HG03442 (cell line): ENCODE data around the gene NBPF3.

Source experiments
- ATAC-seq: cut with Tn5 transposase; IDR thresholded peaks from one replicate; pipeline ENCODE4 v1.9.1; 2021; ENCODE audit warnings: mild to moderate bottlenecking, moderate library complexity; ENCODE audit not compliant: unreplicated experiment

Gene NBPF3

DNA sequence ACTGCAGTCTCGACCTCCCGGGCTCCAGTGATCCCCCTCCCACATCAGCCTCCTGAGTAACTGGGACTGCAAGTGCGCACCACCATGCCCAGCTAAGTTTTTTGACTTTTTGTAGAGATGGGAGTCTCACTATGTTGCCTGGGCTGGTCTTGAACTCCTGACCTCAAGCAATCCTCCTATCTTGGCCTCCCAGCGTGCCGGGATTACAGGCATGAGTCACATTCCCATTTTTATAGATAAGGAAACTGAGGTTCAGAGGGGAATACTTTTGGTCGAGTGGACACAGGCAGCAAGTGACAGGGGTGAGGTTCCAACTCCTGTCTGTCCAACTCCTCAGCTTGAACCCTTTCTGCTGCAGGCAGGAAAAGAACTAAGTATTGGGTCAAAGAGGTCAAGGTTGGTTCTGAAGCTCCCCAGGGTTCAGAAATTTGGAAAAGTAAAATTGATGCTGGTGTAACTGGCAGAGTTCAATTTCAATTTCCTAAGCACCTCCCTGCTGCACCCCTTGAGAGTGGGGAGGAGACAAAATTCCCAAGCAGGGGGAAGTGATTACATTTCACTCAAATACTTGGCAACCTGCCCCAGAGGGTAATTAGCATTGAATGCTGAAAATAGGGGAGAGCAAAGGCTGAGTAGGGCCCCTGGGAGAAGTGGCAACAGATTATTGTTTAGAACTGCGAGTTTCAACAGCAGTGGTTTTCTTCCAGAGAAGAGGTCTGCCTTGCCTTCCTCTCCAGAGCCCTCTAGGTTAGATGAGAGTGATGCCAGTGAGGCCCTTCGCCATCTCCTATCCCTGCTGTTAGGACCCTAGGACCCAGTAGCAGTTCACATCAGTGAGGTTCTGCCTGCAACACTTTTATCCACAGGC, 51.8 kb downstream of the NBPF3 start:
- no peak for ATAC-seq

- ATAC-seq, result no peak
Measured at GRCh38 chr1:21492356-21492625, 52.4 kb downstream of the NBPF3 start.

DNA sequence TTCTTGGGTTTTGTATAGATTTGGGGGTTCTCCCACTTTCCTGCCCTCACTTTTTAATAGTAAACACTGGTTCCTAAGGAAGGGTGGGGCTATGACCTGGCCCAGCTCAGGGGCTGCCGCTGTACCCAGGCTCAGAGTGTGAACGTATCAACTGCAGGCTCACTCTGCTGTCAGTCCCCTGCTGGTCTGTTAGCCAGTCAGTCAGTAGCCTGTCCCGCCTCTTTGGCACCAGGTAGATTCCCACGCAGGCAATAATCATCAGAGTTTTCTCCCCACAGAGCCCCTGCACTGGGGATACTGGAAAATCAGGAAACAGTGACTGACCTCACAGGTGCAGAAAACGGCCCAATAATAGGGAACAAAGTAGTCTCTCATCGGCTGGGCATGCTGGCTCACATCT, 54.3 kb downstream of the NBPF3 start:
- no peak for ATAC-seq

DNA sequence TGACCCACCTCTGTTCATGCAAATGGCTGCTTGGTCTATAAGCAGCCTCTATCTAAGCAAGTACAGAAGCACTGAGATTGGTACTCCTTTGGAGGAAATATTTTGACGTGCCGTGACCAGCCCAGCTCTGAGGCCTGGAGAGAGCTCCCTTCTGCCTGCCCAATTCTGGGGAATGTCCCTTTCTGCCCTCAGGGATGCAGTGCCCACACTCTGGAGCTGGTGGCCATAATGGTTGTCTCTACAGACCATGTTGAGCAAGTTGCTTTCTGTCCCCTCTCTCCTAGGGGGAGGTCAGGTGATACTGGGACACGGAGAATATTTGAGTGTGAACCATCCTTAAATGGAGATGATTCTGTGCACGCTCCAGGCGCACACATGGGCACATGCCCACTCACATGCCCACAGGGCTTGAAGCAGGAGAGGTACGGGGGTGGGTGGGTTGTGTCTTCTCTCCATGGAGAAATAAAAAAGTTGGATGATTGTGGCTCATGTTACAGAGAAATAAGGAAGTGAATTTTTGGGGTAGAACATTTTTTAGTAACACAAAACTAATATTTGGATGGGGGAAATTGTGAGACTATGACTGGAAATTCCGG, 55.4 kb downstream of the NBPF3 start:
- no peak for ATAC-seq

DNA sequence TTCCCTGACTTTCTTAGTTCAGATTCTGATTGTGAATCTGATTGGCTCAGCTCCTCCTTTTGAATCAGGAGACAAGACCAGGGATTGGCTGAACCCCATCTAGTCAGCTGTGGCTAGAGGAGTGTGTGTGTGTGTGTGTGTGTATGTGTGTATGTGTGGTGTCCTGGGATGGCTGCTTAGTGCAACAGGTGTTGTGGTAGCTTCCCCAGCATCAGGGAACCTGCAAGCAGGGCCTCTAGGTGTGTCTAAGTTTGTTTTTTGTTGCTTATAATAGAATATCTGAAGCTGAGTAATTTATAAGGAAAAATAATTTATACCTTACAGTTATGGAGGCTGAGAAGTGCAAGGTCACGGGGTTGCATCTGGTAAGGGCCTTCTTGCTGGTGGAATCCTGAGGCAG, 56.1 kb downstream of the NBPF3 start:
- ATAC-seq, result no peak

GRCh38 chr1:21496886-21497285, 56.9 kb downstream of the NBPF3 start:
- no peak for ATAC-seq

GRCh38 chr1:21497466-21498061, 57.6 kb downstream of the NBPF3 start:
- ATAC-seq, result no peak

- ATAC-seq, result no peak
Measured at GRCh38 chr1:21499283-21499950, 59.5 kb downstream of the NBPF3 start.

DNA sequence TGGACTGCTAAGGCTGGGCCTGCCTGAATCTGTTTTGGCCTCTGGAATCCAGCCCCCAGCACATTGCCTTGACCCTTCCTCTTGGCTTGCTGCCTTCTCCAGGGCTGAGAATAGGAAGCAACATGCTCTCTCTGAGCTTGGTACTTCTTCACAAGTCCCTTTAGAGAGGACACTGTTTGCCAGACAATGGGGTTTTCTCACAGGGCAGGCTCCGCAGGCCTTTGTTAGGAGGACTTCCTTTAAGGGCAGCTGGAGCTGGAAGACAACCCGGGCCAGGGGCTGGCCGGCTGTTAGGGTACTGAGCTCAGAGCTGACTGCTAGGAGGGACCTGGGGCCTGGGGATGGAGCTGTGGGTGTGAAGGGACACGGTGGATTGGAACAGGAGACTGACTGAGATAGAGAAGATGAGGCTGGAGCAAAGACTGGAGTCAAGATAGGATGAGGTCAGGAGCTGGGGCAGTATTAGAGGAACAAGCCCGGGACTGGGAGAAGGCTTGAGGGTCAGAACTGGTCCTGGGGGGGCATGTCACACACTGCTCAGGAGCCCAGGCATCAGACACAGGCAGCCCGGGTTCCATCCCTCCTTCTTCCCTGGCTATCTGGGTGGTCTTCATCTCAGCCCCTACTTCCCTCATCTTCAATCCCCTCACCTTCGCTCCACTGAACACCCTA, 63.9 kb downstream of the NBPF3 start:
- no peak for ATAC-seq

DNA sequence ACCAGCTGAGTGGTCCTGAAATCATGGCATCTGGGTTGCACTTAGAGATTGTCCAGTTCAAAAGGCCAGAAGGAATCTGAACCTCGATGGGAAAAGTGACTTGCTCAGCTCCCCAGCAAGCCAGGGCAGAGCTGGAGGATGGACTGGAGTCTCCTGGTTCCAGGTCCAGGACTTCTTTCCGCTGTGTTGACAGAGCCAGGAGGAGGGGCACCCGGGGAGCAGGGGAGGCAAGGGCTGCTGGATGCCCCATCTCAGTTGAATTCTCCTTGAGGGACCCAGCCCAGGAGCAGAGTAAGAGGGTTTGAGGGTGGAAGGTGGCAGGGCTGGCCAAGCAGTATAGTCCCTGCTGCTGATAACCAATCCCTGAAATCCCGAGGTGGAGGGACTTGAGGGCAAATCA, 66.9 kb downstream of the NBPF3 start:
- ATAC-seq, result no peak

DNA sequence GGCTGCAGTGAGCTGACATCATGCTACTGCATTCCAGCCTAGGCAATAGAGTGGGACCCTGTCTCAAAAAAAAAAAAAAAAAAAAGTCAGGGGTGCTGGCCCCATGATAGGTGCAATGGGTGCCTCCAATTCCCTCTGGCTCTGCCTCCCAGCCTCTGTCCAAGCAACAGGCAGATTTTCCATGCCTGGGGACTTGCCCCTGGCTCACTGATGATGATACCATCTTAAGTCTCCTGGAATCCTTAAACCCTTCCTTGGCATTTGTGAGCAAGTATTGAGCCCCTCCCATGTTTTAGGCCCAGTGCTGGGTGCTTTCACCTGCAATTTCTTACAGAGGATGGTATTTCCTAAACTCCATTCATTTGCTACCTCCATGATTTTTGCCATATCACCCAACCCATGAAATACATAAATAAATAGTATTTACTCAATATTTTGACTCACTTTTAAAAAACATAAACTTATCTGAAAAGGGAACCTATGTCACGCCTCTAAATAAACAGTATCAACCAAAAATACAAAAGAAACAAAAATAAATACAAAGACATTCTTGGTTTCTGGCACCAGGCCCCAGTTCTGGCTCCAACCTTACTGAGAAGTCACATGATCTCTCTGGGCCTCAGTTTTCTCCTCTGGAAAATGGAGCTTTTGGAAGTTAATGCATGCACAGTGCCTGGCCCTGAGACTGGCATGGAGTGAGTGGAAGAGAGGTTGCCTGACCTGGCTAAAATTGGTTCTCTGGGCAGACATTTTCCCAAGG, 67.8 kb downstream of the NBPF3 start:
- ATAC-seq, result no peak

DNA sequence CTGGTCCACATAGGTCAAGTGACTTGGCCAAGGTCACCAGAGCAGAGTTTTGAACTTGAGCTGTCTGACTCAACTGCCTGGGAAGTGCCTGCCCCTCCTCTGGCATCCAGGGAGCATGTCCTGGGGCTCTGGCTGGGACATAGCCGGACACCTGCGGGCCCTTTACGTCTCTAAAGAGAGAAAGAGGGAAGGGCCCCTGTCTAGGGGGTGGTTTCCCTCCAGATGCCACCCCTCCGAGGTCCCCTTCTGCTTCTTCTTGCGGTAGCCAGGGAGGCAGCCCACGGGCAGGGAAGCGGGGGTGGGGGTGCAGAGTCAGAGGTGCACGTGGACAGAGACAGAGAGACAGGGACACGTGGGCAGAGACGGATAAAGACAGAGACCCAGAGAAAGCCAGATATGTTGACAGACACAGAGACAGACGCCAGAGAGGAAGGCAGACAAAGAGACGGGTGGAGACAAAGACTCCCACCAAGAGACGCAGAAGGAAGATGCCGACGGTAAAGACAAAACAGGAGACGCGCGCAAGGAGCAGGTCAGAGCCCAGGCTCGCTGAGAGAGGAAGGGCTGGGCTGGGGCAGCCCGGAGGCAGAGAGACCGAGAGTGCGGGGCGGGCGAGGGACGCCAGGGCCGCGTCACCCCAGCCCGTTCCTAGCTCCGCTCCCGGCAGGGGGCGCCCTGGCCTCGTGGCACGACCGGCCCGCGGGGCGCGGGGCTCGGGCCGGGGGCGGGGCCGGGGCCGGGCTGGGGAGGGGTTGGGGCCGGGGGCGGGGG, 68.8 kb downstream of the NBPF3 start:
- ATAC-seq, result no peak

DNA sequence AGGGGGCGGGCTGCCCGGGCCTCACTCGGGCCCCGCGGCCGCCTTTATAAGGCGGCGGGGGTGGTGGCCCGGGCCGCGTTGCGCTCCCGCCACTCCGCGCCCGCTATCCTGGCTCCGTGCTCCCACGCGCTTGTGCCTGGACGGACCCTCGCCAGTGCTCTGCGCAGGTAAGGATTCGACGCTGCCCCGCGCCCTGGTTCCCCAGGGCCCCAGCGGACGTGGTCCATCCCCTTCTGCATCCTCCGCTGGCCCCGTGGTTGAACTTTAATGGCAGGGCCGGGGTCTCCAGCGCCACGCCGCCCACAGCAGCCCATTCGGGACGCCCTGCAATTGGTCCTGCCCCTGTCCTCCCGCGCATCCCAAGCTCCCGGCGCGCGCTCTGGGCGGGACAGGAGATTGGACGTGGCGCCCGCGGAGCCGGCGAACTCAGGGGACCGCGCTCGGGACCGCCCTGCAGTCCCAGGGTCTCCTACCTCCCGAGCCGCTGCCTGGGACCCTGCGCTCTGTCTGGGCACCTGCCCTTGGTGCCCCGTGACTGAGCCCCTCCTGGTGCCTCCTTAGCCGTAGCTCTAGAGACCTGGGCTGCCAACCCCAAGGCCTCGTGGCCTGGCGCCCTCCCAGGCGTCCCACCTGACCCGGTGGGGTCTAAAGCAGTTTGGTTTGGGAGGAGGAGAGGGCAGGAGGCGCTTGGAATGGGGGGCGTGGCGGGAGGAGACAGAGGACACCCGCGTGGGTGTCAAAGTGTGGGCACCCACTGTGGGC, 69.6 kb downstream of the NBPF3 start, which contains the start of gene ALPL:
TSS of gene ALPL (plus strand) at position 73 of the 762 bp plus-strand sequence. CDS start 44,659 bp downstream, outside the sequence.
- no peak for ATAC-seq

GRCh38 chr1:21510113-21510493, 70.2 kb downstream of the NBPF3 start:
- ATAC-seq, result no peak

- ATAC-seq, result no peak
Measured at GRCh38 chr1:21510885-21511578, 71.1 kb downstream of the NBPF3 start.

- no peak for ATAC-seq
Measured at GRCh38 chr1:21511579-21512522, 71.9 kb downstream of the NBPF3 start.

DNA sequence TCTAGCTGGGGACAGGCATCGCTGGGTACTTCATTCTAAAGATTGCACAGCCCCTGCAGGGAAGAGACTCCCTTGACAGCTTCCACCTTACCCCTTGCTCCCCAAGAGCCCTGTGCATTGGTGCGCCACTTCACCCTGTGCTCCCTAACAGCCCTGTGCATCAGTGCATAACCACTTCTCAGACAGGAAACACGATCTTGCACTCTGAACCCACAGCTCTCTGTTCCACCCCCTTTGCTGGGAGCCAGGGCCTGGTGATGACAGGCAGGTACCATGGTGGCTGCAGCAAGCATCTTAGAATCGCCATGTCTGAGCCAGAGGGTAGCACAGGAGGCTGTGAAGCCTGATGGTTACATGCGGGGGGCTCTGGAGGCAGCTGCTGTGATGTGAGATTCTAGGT, 74.3 kb downstream of the NBPF3 start:
- ATAC-seq, result peak; percentile 42
